K562 (cell line): ENCODE measurements around the gene HOXA1. TPM values are rescaled to one million over a fixed set of nuclear protein-coding genes. Genes with fewer than 3 reads are reported as not detected.

Source experiments
- ATAC-seq: fragments of 200-7000 bp; cut with Tn5 transposase; 3 replicates; pipeline ENCODE4 v1.9.1; 2020; ENCODE audit warnings: moderate library complexity
- BruUV-seq: library from RNA; stranded (reverse); fragments of 400-500 nt; replicated peaks from 2 replicates; lab custom pipeline; 2021; lab: Mats Ljungman, UMichigan
- CTCF ChIA-PET: fragments of 300-600 bp; formaldehyde crosslinking; extraction: SDS; loops from one replicate; lab custom pipeline; 2021; ENCODE audit warnings: low intra/inter-chr PET ratio; lab: Yijun Ruan, JAX
- POLR2A ChIA-PET: fragments of 300-600, 350-650 bp; sonication (Branson Sonifier 250); formaldehyde crosslinking; extraction: SDS; loops from one replicate; lab custom pipeline; 2021; ENCODE audit warnings: antibody characterized with exemption, inconsistent platforms; lab: Yijun Ruan, JAX
- DNase-seq, 4 experiments: peaks; one replicate each; pipeline versions ENCODE4 v3.0.0 to v3.0.0-alpha.2; 2011 to 2018; ENCODE audit warnings: low spot score in 3 of 4, mixed read lengths in 3 of 4; ENCODE audit errors: extremely low read depth in 1 of 4
- FAIRE-seq: peaks from 2 replicates; lab custom pipeline; 2011; peaks lifted over from hg19 to GRCh38; lab: Jason Lieb, UNC
- H2AFZ ChIP-seq: 2 replicates; pipeline ENCODE4 v1.6.0; 2011; ENCODE audit warnings: low read depth, low read length, control low read depth, inconsistent platforms
- H3K27ac ChIP-seq: fragments of 200-600 bp; 3 replicates; pipeline ENCODE4 v1.8.0; 2011; ENCODE audit warnings: low read depth, mild to moderate bottlenecking, control low read depth, inconsistent platforms, low read length, moderate library complexity, mixed read lengths; ENCODE audit errors: extremely low read depth
- H3K27me3 ChIP-seq, 2 experiments: fragments of 300-600 bp in 1 of 2; 2 replicates in 1 of 2; 3 replicates in 1 of 2; pipeline versions ENCODE4 v1.6.0 to v1.8.0; 2011; ENCODE audit warnings: inconsistent platforms in 2 of 2, low read length in 2 of 2, mild to moderate bottlenecking in 1 of 2, mixed read lengths in 1 of 2, moderate library complexity in 1 of 2; ENCODE audit not compliant: control insufficient read depth in 2 of 2, insufficient read depth in 2 of 2
- H3K36me3 ChIP-seq: fragments of 300-600 bp; 3 replicates; pipeline ENCODE4 v1.8.0; 2011; ENCODE audit warnings: mild to moderate bottlenecking, low read length, inconsistent platforms; ENCODE audit not compliant: control insufficient read depth, insufficient read depth
- H3K4me1 ChIP-seq, 2 experiments: fragments of 200-600 bp in 1 of 2; replicated peaks in 1 of 2; 2 replicates in 1 of 2; 3 replicates in 1 of 2; pipeline versions ENCODE4 v1.5.1 to v1.8.0; 2011; ENCODE audit warnings: inconsistent platforms in 2 of 2, low read length in 2 of 2, mild to moderate bottlenecking in 1 of 2, mixed read lengths in 1 of 2, moderate library complexity in 1 of 2; ENCODE audit not compliant: control insufficient read depth in 2 of 2, insufficient read depth in 2 of 2
- H3K4me2 ChIP-seq: 2 replicates; pipeline ENCODE4 v1.6.1; 2011; ENCODE audit warnings: low read length, control low read depth, inconsistent platforms, mixed read lengths; ENCODE audit not compliant: insufficient read depth
- H3K4me3 ChIP-seq: fragments of 200-600 bp; sonication (generic), shearing (Covaris generic); 2 replicates; pipeline ENCODE4 v1.5.1; 2016; ENCODE audit warnings: control low read depth, inconsistent platforms
- H3K79me2 ChIP-seq: fragments of 200-600 bp; 3 replicates; pipeline ENCODE4 v1.8.0; 2011; ENCODE audit warnings: low read length, inconsistent platforms; ENCODE audit not compliant: control insufficient read depth, insufficient read depth
- H3K9ac ChIP-seq, 2 experiments: 2 replicates each; pipeline versions ENCODE4 v1.6.0 to v1.6.1; 2011; ENCODE audit warnings: low read depth in 2 of 2, low read length in 2 of 2, control low read depth in 1 of 2, inconsistent platforms in 1 of 2, mild to moderate bottlenecking in 1 of 2, mixed read lengths in 1 of 2; ENCODE audit not compliant: insufficient read depth in 1 of 2
- H3K9me1 ChIP-seq: one replicate; pipeline ENCODE4 v1.6.0; 2011; ENCODE audit warnings: inconsistent platforms, mild to moderate bottlenecking, low read length, moderate library complexity; ENCODE audit not compliant: control insufficient read depth, insufficient read depth
- H3K9me3 ChIP-seq: replicated peaks from 2 replicates; pipeline ENCODE4 v1.5.1; 2011; ENCODE audit warnings: low read depth, low read length, inconsistent platforms; ENCODE audit not compliant: control insufficient read depth, insufficient read depth
- H4K20me1 ChIP-seq: replicated peaks from 2 replicates; pipeline ENCODE4 v1.6.1; 2011; ENCODE audit warnings: low read length, inconsistent platforms, mixed read lengths; ENCODE audit not compliant: control insufficient read depth, insufficient read depth
- DACH1 ChIP-seq: fragments of 450-650 bp; IDR thresholded peaks from 2 replicates; pipeline ENCODE4 v1.6.1; 2018; ENCODE audit not compliant: partially characterized antibody
- DNMT1 ChIP-seq: fragments of 450-650 bp; IDR thresholded peaks from 2 replicates; pipeline ENCODE4 v1.6.1; 2016; ENCODE audit warnings: antibody characterized with exemption, mild to moderate bottlenecking
- ELK3 ChIP-seq: fragments of 450-650 bp; formaldehyde crosslinking; IDR thresholded peaks from 2 replicates; pipeline ENCODE4 v1.4.0; 2020; ENCODE audit warnings: mild to moderate bottlenecking
- ESRRB ChIP-seq: fragments of 250-450 bp; sonication (Bioruptor Pico); IDR thresholded peaks from 2 replicates; pipeline ENCODE4 v1.5.0; 2020; ENCODE audit warnings: mild to moderate bottlenecking, moderate library complexity, borderline replicate concordance
- FOXA1 ChIP-seq: fragments of 450-650 bp; IDR thresholded peaks from 2 replicates; pipeline ENCODE4 v1.6.1; 2016; ENCODE audit warnings: mild to moderate bottlenecking, borderline replicate concordance
- JUN ChIP-seq, 2 experiments: sonication (generic) in 1 of 2; formaldehyde crosslinking in 1 of 2; IDR thresholded peaks; 2 replicates each; pipeline versions ENCODE4 v1.6.1 to v1.8.0; 2012 to 2022; ENCODE audit warnings: borderline replicate concordance in 2 of 2, mild to moderate bottlenecking in 2 of 2, improper control_type of control experiment in 1 of 2, low read depth in 1 of 2, low read length in 1 of 2, missing genetic modification reagents in 1 of 2
- MCM7 ChIP-seq, 2 experiments: fragments of 450-650 bp; IDR thresholded peaks; 2 replicates each; pipeline ENCODE4 v1.6.1; 2016 to 2018
- MEF2A ChIP-seq: IDR thresholded peaks from 2 replicates; pipeline ENCODE4 v1.6.1; 2011; ENCODE audit warnings: low read depth, mild to moderate bottlenecking, low read length, moderate library complexity; ENCODE audit not compliant: control insufficient read depth
- MEF2D ChIP-seq: conservative IDR thresholded peaks from 2 replicates; pipeline ENCODE4 v1.6.1; 2016; ENCODE audit warnings: low read depth, missing genetic modification characterization, missing compliant biosample characterization
- RCOR1 ChIP-seq, 2 experiments: IDR thresholded peaks; 2 replicates each; pipeline ENCODE4 v1.6.1; 2012; ENCODE audit warnings: low read depth in 2 of 2, low read length in 2 of 2, borderline replicate concordance in 1 of 2, improper control_type of control experiment in 1 of 2
- RERE ChIP-seq: sonication (generic); formaldehyde crosslinking; IDR thresholded peaks from 2 replicates; pipeline ENCODE4 v1.8.0; 2023; ENCODE audit warnings: missing genetic modification reagents, mild to moderate bottlenecking, borderline replicate concordance
- ZNF354B ChIP-seq: fragments of 250-450 bp; sonication (Bioruptor Pico); IDR thresholded peaks from 2 replicates; pipeline ENCODE4 v1.4.0; 2020
- WGBS: fragments of 100-300 bp; shearing (Covaris generic); methylation state at CpG from one replicate; pipeline ENCODE4 v1.1.6; 2016; ENCODE audit warnings: low coverage, mixed read lengths; ENCODE audit not compliant: insufficient coverage; ENCODE audit errors: missing lambda C conversion rate; 5-methylcytosine and 5-hydroxymethylcytosine counted together
- in situ Hi-C: fragments of 300-500 bp; cut with MboI; formaldehyde crosslinking; loops from 4 replicates; pipeline ENCODE4 v1.15.0; 2018; ENCODE audit warnings: inconsistent platforms, mixed read lengths
- intact Hi-C: fragments of 100-400 bp; cut with micrococcal nuclease; formaldehyde crosslinking; loops from 2 replicates; pipeline ENCODE4 v1.14.2; 2022
- polyA plus RNA-seq, 8 experiments: library from polyadenylated mRNA; depleted of rRNA in 4 of 8; stranded (reverse) in 5 of 8; unstranded in 3 of 8; fragments of >200 nt; fragmentation: Nextera tagmentation in 2 of 8; fragmentation: Illumina TruSeq in 1 of 8; extraction: Ambion mirVana in 2 of 8; extraction: Trizol in 1 of 8; gene quantifications; 2 replicates each; pipeline versions ENCODE4 v1.2.1 to v1.2.3, GENCODE V29; 2011 to 2014; ENCODE audit warnings: inconsistent platforms in 1 of 8, missing spikeins in 1 of 8
- total RNA-seq, 7 experiments: library from RNA; depleted of rRNA in 6 of 7; stranded (reverse); fragments of >200 nt in 6 of 7; fragmentation: Illumina TruSeq in 2 of 7; extraction: Trizol in 2 of 7; gene quantifications; 2 replicates each; pipeline versions ENCODE4 v1.2.1 to v1.2.3, GENCODE V29; 2011 to 2021; ENCODE audit warnings: low replicate concordance in 1 of 7

Gene HOXA1
- total and polyA plus RNA-seq, 9 of the 15 experiments (the other 6 are each of a cell fraction or from before 2014, with no cell fraction given), result 0.03 to 0.63 (median 0.09) TPM; not detected in 4

DNA sequence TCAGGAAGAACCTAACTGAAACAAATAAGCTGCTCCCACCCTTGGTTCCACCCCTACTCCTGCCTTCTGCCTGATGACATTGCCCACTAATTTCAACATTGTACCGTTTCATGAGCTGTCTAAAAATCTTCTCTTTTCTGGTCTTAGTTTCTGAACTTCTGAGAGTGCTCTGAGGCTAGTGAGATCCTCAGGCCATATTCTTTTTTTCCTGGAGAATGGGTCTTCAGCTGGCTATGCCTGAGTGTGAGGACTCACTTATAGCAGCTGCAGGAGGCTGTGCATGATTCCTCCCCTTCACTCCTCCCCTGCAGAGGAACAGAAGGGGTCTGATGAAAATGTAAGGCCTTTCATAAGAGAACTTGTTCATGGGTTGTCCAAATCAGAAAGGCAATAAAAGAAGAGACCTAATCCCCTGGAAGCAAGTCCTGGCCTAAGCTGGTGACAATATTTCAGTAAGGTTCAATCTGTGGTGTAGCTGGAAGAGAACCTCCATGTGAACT is 23.7 kb upstream of the HOXA1 start:
- no peaks in the 10 kb centered on the region for H3K9me3 ChIP-seq

More for the DNA sequence above, 23.7 kb upstream of the HOXA1 start:
- ATAC-seq, result no peak
- WGBS, result 0% methylated on average over 1 of the region's 1 CpG
- H2AFZ ChIP-seq, result no peak overlapping the region
- POLR2A ChIA-PET, result interaction anchor here (0.7 kb wide), 1 partner anchor 730 kb away, joined by 3 read pairs; no protein-coding TSS in a partner anchor
- H3K9ac ChIP-seq, result no peak overlapping the region
- FAIRE-seq, result no peak
- no peak overlapping the region for H3K27ac ChIP-seq
- H3K79me2 ChIP-seq, result no peaks in the 10 kb centered on the region
- no peak overlapping the region for H3K4me2 ChIP-seq
- no TSS peak for BruUV-seq
- TF ChIP-seq RCOR1 (IDR thresholded peaks at IDR 0.05; ENCODE audit: borderline replicate concordance in 1 of 2, low read depth in 2 of 2, low read length in 2 of 2) (no peak), DACH1 (no peak), MEF2A (no peak), MEF2D (tag) (no peak), FOXA1 (no peak), ZNF354B (CRISPR knock-in tag) (no peak), ESRRB (CRISPR knock-in tag) (no peak), JUN (IDR thresholded peaks at IDR 0.05; ENCODE audit: borderline replicate concordance, low read depth, low read length) (no peak), JUN (CRISPR knock-in tag; IDR thresholded peaks at IDR 0.05; ENCODE audit: borderline replicate concordance) (no peak), RERE (CRISPR knock-in tag) (no peak), DNMT1 (no peak), MCM7 (IDR thresholded peaks at IDR 0.05) (no peak), ELK3 (CRISPR knock-in tag) (no peak)
- TF ChIP-seq, all 486 proteins: peak for 0
- in situ Hi-C loops (no loop called here), intact Hi-C loops (no loop called here)
- CTCF ChIA-PET, result no interaction called here
- peaks cover 44 to 75% of the 10 kb centered on the region in 2 experiments for H3K27me3 ChIP-seq
- no peak overlapping the region for H3K4me3 ChIP-seq
- no peaks in the 10 kb centered on the region; the same call in 1 of the 2 replicates for H4K20me1 ChIP-seq
- H3K9me1 ChIP-seq, result no peaks in the 10 kb centered on the region
- no peaks in the 10 kb centered on the region for H3K36me3 ChIP-seq
- DNase-seq, result no peak
- peaks cover 0 to 5% of the 10 kb centered on the region in 2 experiments; a peak in 1 of 5 replicates for H3K4me1 ChIP-seq
